Activated T-helper 1 cell treated with anti-CD3 and anti-CD28 coated beads, Interleukin-12 subunit alpha, Interleukin-12 subunit beta, Interleukin-2, Interleukin-4 antibody, amounts not matched to agents 30 ng/mL and 10 ng/mL and 1 ng/mL, durations not matched to agents 14 hours and 24 hours and 36 hours (primary cell): Measurements from ENCODE around the gene CACNA1C. TPM values are rescaled to one million over a fixed set of nuclear protein-coding genes. Genes with fewer than 3 reads are reported as not detected.
A peak's percentile ranks its signal among the peaks of the same experiment; 100 is the strongest.

Source experiments
- DNase-seq: peaks from one replicate; pipeline ENCODE4 v3.0.0; 2021; ENCODE audit warnings: low spot score
- H3K27ac Mint-ChIP-seq: one replicate; pipeline ENCODE4 v1.8.0; 2021; ENCODE audit warnings: mild to moderate bottlenecking, mixed read lengths
- H3K27me3 Mint-ChIP-seq: one replicate; pipeline ENCODE4 v1.8.0; 2022; ENCODE audit warnings: mild to moderate bottlenecking, moderate library complexity, mixed read lengths; ENCODE audit not compliant: insufficient read depth
- H3K36me3 Mint-ChIP-seq: one replicate; pipeline ENCODE4 v1.8.0; 2021; ENCODE audit warnings: low read depth, mixed read lengths
- H3K4me1 Mint-ChIP-seq: one replicate; pipeline ENCODE4 v1.8.0; 2021; ENCODE audit warnings: low read depth, mixed read lengths
- H3K4me3 Mint-ChIP-seq: one replicate; pipeline ENCODE4 v1.8.0; 2021; ENCODE audit warnings: mild to moderate bottlenecking, moderate library complexity, mixed read lengths
- H3K9me3 Mint-ChIP-seq: one replicate; pipeline ENCODE4 v1.8.0; 2021; ENCODE audit warnings: mixed read lengths
- intact Hi-C: fragments of 100-400 bp; cut with micrococcal nuclease; formaldehyde crosslinking; loops from one replicate; pipeline ENCODE4 v1.15.1; 2024
- total RNA-seq: library from RNA; stranded (reverse); gene quantifications from 2 replicates; pipeline ENCODE4 v1.2.3, GENCODE V29; 2022

Gene CACNA1C
- total RNA-seq, 1 donor from 2014 or later: 0.18 TPM

DNA sequence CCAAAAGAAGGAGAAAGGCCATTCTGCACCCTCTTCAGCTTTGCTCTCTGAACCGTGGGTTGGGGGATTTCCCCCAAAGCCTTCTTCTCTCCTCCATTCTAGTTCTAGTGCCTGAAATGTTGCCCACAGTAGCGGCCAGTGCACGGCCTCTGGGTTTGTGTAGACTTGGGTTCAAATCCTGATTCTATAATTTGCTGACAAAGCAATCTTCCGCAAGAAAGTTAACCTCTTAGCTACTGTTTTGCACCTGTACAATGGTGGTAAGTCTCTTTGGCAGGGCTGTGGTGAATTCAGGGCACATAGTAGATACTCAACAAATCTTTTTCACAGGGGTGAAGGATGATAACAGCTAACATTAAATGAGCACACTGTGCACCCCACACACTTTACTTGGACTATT is 5.8 kb upstream of the CACNA1C start:
- Mint-ChIP-seq H3K4me1 (no peaks in the 10 kb centered on the region), H3K36me3 (peaks cover 1% of the 10 kb centered on the region), H3K4me3 (no peak overlapping the region), H3K9me3 (no peaks in the 10 kb centered on the region), H3K27me3 (peaks cover 48% of the 10 kb centered on the region), H3K27ac (no peak overlapping the region)
- intact Hi-C loops: no loop called here
- DNase-seq: no peak

DNA sequence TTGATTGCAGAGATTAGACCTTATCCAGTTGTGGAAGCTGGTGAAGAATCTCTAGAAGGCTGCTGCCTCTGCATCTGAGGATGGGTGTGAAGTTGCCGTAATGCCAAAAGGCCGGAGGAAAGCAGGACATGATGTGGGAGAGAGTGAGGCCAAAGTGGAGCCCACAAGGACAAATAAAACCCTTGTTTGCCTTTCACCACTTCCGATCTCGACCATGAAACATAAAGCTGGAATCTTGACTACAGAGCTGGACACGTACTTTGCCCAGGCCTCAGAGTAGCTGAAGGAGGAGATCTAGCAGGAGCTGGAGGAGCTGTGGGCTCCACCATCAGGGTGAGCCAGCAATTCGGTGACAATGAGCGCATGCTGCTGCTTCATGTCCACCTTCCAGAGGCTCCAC is 5.0 kb upstream of the CACNA1C start:
- Mint-ChIP-seq H3K4me3 (no peak overlapping the region), H3K27me3 (peaks cover 51% of the 10 kb centered on the region), H3K4me1 (no peaks in the 10 kb centered on the region), H3K9me3 (no peaks in the 10 kb centered on the region), H3K27ac (no peak overlapping the region), H3K36me3 (peaks cover 1% of the 10 kb centered on the region)
- DNase-seq: no peak
- intact Hi-C loops: no loop called here

DNA sequence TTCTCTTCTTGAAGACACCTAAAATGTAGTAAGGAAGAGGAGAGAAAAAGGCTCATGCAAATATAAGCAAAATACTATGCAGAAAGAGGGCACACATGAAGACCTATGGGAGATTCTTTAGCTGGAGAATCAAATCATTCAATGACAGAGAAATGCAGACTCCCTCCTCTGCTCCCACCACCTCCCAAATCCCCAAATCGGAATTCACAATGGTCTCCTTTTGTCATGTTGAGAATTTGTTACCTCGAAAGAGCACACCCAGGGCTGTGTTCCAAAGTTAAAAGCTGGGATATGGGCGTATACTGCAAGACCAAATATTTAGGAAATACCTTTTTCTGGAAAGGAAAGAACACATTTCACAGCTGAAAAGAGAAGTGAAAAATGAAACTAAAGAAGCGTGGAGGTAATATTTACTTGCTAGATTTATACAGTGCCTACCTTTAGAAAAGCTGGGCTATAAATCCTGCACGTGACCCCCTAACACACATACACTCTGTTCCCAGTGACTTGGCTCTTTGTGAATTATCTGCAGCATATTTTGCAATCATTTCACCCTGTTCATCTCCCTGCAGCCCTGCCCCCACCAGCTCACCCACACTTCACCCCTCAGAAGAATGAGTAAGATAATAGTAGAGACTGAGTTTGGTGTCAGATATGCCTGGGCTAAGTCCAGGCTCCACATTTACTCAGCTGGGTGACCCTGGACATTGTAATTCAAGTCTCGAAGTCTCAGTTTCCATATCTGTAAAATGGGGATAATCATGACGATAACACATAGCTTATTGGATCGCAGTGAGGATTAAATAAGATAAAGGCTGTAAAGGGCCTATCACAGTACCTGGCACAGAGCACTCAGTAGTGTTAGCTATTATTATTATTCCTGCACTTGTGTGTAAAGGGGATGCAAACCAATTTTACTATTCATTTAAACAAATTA is 2.9 kb upstream of the CACNA1C start:
- H3K27me3 Mint-ChIP-seq: peaks cover 60% of the 10 kb centered on the region
- intact Hi-C loops: no loop called here
- H3K4me3 Mint-ChIP-seq: no peak overlapping the region
- no peaks in the 10 kb centered on the region for H3K9me3 Mint-ChIP-seq
- H3K4me1 Mint-ChIP-seq: peaks cover 8% of the 10 kb centered on the region
- no peak for DNase-seq
- H3K27ac Mint-ChIP-seq: no peak overlapping the region
- peaks cover 1% of the 10 kb centered on the region for H3K36me3 Mint-ChIP-seq

DNA sequence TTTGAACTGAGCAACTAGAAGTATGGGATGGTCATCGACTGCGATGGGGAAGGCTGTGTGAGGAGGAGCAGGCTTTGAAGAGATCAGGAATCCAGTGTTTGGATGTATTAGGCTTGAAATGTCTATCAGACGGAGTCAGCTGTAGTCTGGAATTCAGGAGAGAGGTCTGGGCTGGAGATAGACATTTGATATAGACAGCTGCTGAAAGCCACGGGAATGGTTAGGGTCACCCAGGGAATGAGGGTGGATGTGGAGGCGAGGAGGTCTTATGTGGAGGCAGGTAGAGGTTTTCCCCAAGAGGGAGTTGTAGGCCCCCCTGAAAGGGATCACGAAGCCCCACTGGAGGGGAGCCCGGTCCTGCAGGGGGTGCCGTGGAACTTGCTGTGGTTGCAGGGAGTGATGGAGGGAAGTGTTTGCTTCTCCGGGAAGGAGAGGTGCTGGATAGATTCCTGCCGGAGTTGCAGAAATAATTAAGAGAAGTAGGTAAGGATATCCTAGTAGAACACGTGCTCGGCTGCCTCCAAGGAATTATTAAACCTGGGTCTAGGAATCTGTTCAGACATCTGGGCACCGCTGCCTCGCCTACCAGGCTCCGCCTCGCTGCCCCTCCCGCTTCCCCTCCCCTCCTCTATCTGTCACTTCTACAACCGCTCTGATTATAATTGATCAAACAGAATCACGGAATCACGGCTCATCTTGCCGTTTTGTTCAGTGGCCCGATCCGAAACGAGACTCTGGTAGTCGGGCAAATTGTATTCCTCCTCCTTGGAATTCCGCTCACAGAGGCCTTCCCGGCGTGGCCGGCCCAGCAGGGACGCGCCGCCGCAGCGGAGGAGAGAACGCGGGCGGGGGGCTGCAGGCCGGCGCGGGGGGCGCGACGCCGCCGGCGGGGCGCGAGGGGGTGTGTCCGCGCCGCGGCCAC is 826 bp upstream of the CACNA1C start:
- H3K4me3 Mint-ChIP-seq: peak overlapping the region; percentile 75
- H3K27ac Mint-ChIP-seq: no peak overlapping the region
- no peaks in the 10 kb centered on the region for H3K9me3 Mint-ChIP-seq
- H3K4me1 Mint-ChIP-seq: peaks cover 10% of the 10 kb centered on the region
- intact Hi-C loops: no loop called here
- DNase-seq: no peak
- H3K36me3 Mint-ChIP-seq: peaks cover 1% of the 10 kb centered on the region
- H3K27me3 Mint-ChIP-seq: peaks cover 78% of the 10 kb centered on the region

DNA sequence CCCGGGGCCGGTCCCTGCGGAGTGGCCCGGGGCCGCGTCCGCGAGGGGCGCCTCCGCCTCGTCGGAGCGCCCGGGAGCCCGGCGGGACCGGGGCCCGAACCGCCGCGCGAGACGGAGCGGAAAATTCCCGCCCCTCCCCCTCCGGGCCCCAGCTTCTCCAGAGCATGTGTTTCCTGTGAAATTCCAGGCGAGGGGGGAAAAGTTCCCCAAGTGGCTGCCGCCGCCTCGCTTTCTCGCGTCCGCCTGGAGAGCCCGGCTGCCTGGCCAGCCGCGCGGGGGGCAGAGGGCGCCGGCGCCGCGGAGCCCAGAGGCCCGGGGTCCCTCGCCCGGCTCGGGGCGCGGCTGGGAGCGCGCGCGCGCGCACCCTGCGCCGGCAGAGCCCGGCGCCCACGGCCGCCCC is 904 bp downstream of the CACNA1C start:
- intact Hi-C loops: no loop called here
- Mint-ChIP-seq H3K36me3 (peaks cover 1% of the 10 kb centered on the region), H3K9me3 (no peaks in the 10 kb centered on the region), H3K4me3 (no peak overlapping the region), H3K27ac (no peak overlapping the region), H3K4me1 (peaks cover 10% of the 10 kb centered on the region), H3K27me3 (peaks cover 81% of the 10 kb centered on the region)
- no peak for DNase-seq

DNA sequence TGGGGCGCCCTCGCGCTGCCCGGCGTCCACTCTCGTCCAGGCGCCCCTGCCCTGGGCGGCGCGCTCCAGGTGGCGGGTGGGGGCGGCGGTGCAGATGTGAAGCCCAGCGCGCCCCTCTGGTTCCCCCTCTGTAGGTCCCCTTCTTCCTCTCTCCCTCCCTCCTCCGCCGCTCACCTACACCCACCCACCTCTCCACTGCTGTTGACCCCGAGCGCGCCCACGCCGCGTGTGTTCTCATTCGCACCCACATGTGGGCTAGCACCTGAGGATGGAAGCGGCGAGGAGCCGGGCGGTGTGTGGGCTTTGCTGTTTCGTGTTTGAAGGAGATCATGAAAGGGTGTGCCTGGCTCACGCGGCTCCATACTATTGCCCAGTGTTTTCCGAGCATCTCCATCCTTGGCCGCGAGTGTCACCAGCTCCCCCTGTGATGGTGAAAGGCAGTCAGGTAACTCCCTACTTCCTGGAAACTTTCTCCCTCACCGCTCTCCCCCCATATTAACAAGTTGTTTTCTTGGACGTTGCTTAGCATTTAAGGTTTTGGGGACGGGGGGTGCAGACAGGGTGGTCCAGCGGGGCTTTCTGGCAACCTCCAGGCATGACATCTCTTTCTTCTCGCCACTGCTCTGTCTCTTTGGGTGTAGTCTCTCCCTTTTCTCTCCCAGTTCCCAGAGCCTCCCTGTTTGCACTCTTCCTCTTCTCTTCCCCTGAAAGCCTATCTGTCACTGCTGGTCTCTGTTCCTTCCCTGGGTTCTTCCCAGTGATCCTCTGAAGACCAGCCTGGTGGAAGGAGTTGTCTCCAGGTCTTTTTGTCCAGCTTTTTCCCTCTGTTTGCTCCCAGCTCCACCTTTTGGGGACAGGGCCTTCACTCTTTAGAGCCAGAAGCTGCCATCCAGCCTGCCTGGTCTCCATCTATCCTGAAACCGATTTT is 1.6 kb downstream of the CACNA1C start:
- peak overlapping the region; percentile 32 for H3K27ac Mint-ChIP-seq
- peaks cover 80% of the 10 kb centered on the region for H3K27me3 Mint-ChIP-seq
- H3K4me3 Mint-ChIP-seq: peak overlapping the region; percentile 71
- DNase-seq: no peak
- peaks cover 1% of the 10 kb centered on the region for H3K36me3 Mint-ChIP-seq
- intact Hi-C loops: no loop called here
- H3K4me1 Mint-ChIP-seq: peaks cover 10% of the 10 kb centered on the region
- H3K9me3 Mint-ChIP-seq: no peaks in the 10 kb centered on the region

DNA sequence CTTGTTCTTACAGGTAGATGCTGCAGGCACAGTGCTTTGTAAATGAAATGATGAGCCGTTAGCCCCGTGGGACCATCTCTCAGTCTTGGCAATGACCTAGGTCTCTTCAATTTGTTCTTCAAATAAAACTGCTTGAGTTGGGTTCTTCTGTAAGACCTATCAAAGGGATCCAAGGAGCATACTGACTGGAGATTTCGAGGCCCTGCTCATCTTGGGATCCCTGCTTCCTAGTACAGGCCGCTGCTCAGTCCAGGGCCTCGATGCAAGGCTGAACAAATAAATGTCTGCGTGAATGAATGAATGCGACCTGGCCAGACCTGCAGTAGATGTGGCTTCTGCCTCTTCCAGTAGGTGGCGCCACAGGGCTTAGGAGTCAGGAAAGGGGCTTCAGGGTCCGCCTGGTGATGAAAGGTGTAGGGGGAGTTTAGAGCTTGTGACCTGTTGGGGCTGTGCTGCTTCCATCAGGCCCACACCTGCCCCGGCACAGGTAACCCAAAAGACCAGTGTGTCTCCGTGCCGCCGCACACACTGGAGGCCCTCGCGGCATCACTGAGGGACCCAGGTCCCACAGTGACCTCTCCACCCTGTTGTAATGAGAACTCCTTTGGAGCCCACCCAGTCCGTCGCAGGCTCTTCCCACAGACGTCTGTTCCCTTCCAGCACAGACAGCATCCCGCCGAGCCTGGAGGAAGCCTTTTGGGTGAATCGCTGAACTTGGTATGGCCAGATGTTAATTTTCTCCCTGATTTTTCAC is 4.4 kb downstream of the CACNA1C start:
- H3K36me3 Mint-ChIP-seq: no peaks in the 10 kb centered on the region
- intact Hi-C loops: loop anchor here (1.0 to 2.0 kb wide), 2 partner anchors 234 to 526 kb away; no protein-coding TSS in a partner anchor
- H3K9me3 Mint-ChIP-seq: no peaks in the 10 kb centered on the region
- no peak for DNase-seq
- peaks cover 68% of the 10 kb centered on the region for H3K27me3 Mint-ChIP-seq
- no peak overlapping the region for H3K4me3 Mint-ChIP-seq
- no peak overlapping the region for H3K27ac Mint-ChIP-seq
- peaks cover 10% of the 10 kb centered on the region for H3K4me1 Mint-ChIP-seq

DNA sequence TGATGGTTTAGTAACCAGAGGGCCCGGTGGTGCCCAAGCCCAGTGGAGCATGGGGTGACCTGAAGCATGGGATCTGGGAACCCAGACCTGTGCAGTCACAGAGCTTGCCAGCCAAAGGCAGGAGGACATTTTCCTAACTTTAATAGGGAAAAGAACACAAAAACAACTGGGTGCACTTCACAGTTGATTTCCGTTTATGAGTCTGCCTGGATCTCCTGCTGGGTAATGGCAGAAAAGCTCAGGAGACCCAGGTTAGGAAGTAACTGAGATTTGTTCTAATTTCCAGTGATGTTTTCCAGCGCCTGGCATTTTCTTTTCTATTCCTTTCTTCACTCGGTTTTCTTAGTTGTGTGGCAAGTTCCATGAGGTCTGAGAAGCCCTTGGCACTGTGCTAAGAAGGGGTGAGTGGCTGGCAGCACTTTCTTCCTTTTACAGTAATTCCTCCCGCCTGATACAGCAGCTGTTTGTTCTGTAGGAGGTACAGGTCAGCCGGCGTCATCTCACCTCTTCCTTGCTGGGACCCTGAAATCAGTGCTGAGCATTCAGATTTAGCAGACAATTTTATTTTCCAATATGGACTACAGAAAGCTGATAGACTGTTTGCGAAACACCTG is 5.1 kb downstream of the CACNA1C start:
- H3K36me3 Mint-ChIP-seq: no peaks in the 10 kb centered on the region
- no peaks in the 10 kb centered on the region for H3K9me3 Mint-ChIP-seq
- peaks cover 72% of the 10 kb centered on the region for H3K27me3 Mint-ChIP-seq
- H3K27ac Mint-ChIP-seq: no peak overlapping the region
- no peak overlapping the region for H3K4me3 Mint-ChIP-seq
- DNase-seq: no peak
- intact Hi-C loops: loop anchor here (1.0 to 2.0 kb wide), 2 partner anchors 233 to 525 kb away; no protein-coding TSS in a partner anchor
- peaks cover 10% of the 10 kb centered on the region for H3K4me1 Mint-ChIP-seq

DNA sequence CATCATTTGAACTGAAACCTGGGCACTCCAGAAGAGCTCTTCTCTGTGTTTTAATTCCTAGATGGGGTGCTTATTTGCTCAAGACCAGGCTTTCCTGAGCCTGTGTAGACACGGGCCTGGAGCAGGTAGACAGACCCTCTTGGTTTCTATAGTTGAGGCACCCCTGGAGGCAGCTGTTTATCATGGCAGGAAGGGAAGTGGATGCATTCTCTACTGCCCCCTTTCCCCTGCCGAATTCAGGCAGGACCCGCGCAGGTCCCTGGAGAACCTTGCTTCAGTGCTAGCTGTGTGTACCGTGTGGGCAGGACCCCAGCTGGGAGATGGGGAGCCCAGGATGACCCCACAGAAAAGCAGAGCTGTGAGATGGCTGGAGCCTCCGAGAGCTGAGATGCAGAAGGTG is 6.0 kb downstream of the CACNA1C start:
- intact Hi-C loops: no loop called here
- H3K4me3 Mint-ChIP-seq: no peak overlapping the region
- no peak overlapping the region for H3K27ac Mint-ChIP-seq
- no peaks in the 10 kb centered on the region for H3K9me3 Mint-ChIP-seq
- H3K36me3 Mint-ChIP-seq: no peaks in the 10 kb centered on the region
- peaks cover 12% of the 10 kb centered on the region for H3K4me1 Mint-ChIP-seq
- peaks cover 69% of the 10 kb centered on the region for H3K27me3 Mint-ChIP-seq
- DNase-seq: no peak

DNA sequence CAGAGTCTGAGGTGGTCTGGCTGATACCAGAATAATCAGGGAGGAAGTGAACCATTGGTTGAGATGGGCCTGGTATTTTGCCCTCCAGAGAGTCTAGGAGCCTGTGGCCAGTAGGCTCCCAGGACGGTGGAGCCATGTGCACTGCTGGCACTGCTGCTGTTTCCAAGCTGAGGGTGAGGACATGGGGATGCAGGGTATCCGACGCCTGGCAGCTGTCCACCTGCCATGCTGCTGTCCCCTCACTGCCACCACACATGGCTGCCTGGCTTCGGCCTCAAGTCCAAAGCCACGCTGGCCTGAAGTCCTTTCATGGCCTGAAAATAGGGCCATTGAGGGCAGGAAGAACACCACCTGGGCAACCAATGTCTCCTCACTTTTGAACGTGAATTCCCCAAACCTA is 8.6 kb downstream of the CACNA1C start:
- H3K27me3 Mint-ChIP-seq: peaks cover 52% of the 10 kb centered on the region
- DNase-seq: no peak
- no peak overlapping the region for H3K27ac Mint-ChIP-seq
- no peaks in the 10 kb centered on the region for H3K9me3 Mint-ChIP-seq
- peaks cover 11% of the 10 kb centered on the region for H3K4me1 Mint-ChIP-seq
- intact Hi-C loops: no loop called here
- H3K36me3 Mint-ChIP-seq: no peaks in the 10 kb centered on the region
- no peak overlapping the region for H3K4me3 Mint-ChIP-seq

DNA sequence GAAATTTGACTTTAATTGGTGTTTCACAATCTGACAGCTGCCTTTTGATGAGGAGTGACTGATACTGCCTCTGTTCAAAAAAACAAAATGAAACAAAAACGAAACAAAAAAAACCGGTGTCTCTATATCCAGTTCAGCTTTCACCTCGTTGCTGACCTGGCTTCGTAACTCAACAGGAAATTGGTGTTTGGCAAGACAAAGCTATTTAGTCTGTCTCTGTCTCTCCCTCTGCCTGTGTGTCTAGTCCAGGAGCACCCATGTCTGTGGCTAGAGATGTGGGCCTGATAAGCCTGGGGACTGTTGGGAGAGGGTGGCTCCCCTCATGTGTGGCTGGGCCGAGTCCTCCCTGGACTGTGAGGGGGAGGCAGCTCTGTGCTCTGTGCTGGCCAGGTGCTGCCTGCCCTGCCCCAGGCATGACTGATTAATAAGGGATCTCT is 11.3 kb downstream of the CACNA1C start:
- Mint-ChIP-seq H3K4me3 (peak overlapping the region; percentile 70), H3K27ac (peak overlapping the region; percentile 83), H3K9me3 (peaks cover under 1% of the 10 kb centered on the region), H3K36me3 (no peaks in the 10 kb centered on the region), H3K27me3 (peaks cover 38% of the 10 kb centered on the region), H3K4me1 (peaks cover 11% of the 10 kb centered on the region)
- intact Hi-C loops: no loop called here
- no peak for DNase-seq
